Neural progenitor cell (in vitro differentiated cells): ENCODE results near the gene SYT5. TPM values are rescaled to one million over a fixed set of nuclear protein-coding genes. Genes with fewer than 3 reads are reported as not detected.
A peak's percentile ranks its signal among the peaks of the same experiment; 100 is the strongest.

Source experiments
- DNase-seq: peaks from one replicate; pipeline ENCODE4 v3.0.0-alpha.2; 2016; ENCODE audit warnings: low spot score
- H2AFZ ChIP-seq: fragments of 200-600 bp; sonication (generic); replicated peaks from 2 replicates; pipeline ENCODE4 v1.6.1; 2016; ENCODE audit warnings: antibody characterized with exemption
- H3F3A ChIP-seq: fragments of 200-600 bp; sonication (generic); 2 replicates; pipeline ENCODE4 v1.6.1; 2016; ENCODE audit warnings: antibody characterized with exemption, low read depth
- H3K27ac ChIP-seq: fragments of 200-600 bp; sonication (generic); 2 replicates; pipeline ENCODE4 v1.5.1; 2016; ENCODE audit warnings: mild to moderate bottlenecking
- H3K27me3 ChIP-seq: fragments of 200-600 bp; sonication (generic); 2 replicates; pipeline ENCODE4 v1.6.1; 2016; ENCODE audit warnings: mild to moderate bottlenecking, moderate library complexity
- H3K36me3 ChIP-seq: fragments of 200-600 bp; sonication (generic); 2 replicates; pipeline ENCODE4 v1.5.1; 2016
- H3K4me1 ChIP-seq: fragments of 200-600 bp; sonication (generic); 2 replicates; pipeline ENCODE4 v1.6.1; 2016; ENCODE audit warnings: mixed run types
- H3K4me2 ChIP-seq: fragments of 200-600 bp; sonication (generic); 2 replicates; pipeline ENCODE4 v1.6.1; 2016
- H3K4me3 ChIP-seq: fragments of 200-600 bp; sonication (generic); 2 replicates; pipeline ENCODE4 v1.5.1; 2016
- H3K79me2 ChIP-seq: fragments of 200-600 bp; sonication (generic); 2 replicates; pipeline ENCODE4 v1.6.1; 2016; ENCODE audit warnings: low read depth
- H3K9ac ChIP-seq: fragments of 200-600 bp; sonication (generic); 2 replicates; pipeline ENCODE4 v1.6.1; 2016
- H3K9me3 ChIP-seq: fragments of 200-600 bp; sonication (generic); 2 replicates; pipeline ENCODE4 v1.5.1; 2016; ENCODE audit warnings: low read depth
- H4K20me1 ChIP-seq: fragments of 200-600 bp; sonication (generic); 2 replicates; pipeline ENCODE4 v1.6.1; 2016; ENCODE audit warnings: low read depth
- H3K27ac Mint-ChIP-seq: 3 replicates; pipeline ENCODE4 v1.8.0; 2021; ENCODE audit warnings: mixed read lengths
- H3K27me3 Mint-ChIP-seq: 2 replicates; pipeline ENCODE4 v1.8.0; 2022; ENCODE audit warnings: low read depth, mild to moderate bottlenecking, inconsistent platforms, moderate library complexity, mixed read lengths; ENCODE audit not compliant: insufficient read depth
- H3K36me3 Mint-ChIP-seq: 3 replicates; pipeline ENCODE4 v1.8.0; 2021; ENCODE audit warnings: mixed read lengths
- H3K4me1 Mint-ChIP-seq: 3 replicates; pipeline ENCODE4 v1.8.0; 2021; ENCODE audit warnings: mixed read lengths
- H3K4me3 Mint-ChIP-seq: 3 replicates; pipeline ENCODE4 v1.8.0; 2021; ENCODE audit warnings: mild to moderate bottlenecking, moderate library complexity, mixed read lengths
- H3K9me3 Mint-ChIP-seq: 3 replicates; pipeline ENCODE4 v1.8.0; 2020; ENCODE audit warnings: mixed read lengths
- EZH2 ChIP-seq: fragments of 200-600 bp; sonication (generic); IDR thresholded peaks from 2 replicates; pipeline ENCODE4 v1.6.1; 2017; ENCODE audit warnings: antibody characterized with exemption, mild to moderate bottlenecking, moderate library complexity
- EZH2phosphoT487 ChIP-seq: fragments of 200-600 bp; sonication (generic); IDR thresholded peaks from 2 replicates; pipeline ENCODE4 v1.6.1; 2017; ENCODE audit warnings: antibody characterized with exemption
- total RNA-seq: library from RNA; depleted of rRNA; stranded (reverse); fragments of >200 nt; gene quantifications from 2 replicates; pipeline ENCODE4 v1.2.3, GENCODE V29; 2015; ENCODE audit warnings: low replicate concordance
- TF ChIP-seq, protein P1 (sequence below): fragments of 200-600 bp; sonication (generic); IDR thresholded peaks from 2 replicates; pipeline ENCODE4 v1.5.1; 2017; ENCODE audit warnings: antibody characterized with exemption, mild to moderate bottlenecking

SYT5 gene
- total RNA-seq, 1 donor from 2014 or later = not detected

DNA sequence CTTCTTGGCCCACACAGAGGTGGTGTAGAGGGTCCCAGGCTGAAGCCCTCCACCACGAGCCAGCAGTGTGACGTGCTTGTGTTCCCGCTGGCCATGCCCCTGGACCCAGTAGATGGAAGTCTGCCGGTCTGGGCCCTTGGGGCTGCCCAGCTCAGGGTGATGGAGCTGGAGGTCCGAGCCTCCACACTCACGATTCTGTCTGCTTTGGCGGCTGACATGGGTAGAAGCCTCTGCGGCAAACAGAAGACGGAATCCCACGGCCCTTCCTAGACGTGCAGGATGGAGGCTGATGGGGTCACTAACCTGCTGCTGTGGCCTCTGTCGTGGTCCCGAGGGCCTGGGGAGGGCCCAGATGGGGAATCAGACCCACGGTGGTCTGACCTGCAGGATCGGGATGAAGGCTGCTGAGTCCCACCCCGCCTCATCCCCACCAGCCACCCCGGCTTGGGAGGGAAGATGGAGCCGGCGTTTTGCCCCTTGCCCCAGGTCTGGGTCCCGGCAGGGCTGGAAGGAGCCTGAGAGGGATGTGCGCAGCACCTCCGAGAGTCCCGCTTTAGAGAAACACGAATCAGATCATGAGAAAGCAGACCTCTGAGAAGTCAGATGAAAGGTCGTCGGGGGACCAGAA, 44.1 kb upstream of the SYT5 start:
- Histone ChIP-seq H3K4me2 (no peak overlapping the region), H3K9me3 (no peaks in the 10 kb centered on the region), H3F3A (no peaks in the 10 kb centered on the region), H4K20me1 (peaks cover 5% of the 10 kb centered on the region), H3K4me3 (no peak overlapping the region), H3K9ac (no peak overlapping the region), H3K36me3 (no peaks in the 10 kb centered on the region), H2AFZ (no peak overlapping the region), H3K4me1 (no peaks in the 10 kb centered on the region), H3K79me2 (no peaks in the 10 kb centered on the region), H3K27ac (no peak overlapping the region), H3K27me3 (no peaks in the 10 kb centered on the region)
- Mint-ChIP-seq H3K9me3 (peaks cover 5% of the 10 kb centered on the region), H3K27me3 (peaks cover 4% of the 10 kb centered on the region), H3K4me3 (no peak overlapping the region), H3K27ac (no peak overlapping the region), H3K36me3 (peaks cover 7% of the 10 kb centered on the region), H3K4me1 (peaks cover 5% of the 10 kb centered on the region)
- TF ChIP-seq EZH2phosphoT487 = no peak
- TF ChIP-seq, protein P1, sequence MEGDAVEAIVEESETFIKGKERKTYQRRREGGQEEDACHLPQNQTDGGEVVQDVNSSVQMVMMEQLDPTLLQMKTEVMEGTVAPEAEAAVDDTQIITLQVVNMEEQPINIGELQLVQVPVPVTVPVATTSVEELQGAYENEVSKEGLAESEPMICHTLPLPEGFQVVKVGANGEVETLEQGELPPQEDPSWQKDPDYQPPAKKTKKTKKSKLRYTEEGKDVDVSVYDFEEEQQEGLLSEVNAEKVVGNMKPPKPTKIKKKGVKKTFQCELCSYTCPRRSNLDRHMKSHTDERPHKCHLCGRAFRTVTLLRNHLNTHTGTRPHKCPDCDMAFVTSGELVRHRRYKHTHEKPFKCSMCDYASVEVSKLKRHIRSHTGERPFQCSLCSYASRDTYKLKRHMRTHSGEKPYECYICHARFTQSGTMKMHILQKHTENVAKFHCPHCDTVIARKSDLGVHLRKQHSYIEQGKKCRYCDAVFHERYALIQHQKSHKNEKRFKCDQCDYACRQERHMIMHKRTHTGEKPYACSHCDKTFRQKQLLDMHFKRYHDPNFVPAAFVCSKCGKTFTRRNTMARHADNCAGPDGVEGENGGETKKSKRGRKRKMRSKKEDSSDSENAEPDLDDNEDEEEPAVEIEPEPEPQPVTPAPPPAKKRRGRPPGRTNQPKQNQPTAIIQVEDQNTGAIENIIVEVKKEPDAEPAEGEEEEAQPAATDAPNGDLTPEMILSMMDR = no peak
- TF ChIP-seq EZH2 = no peak
- DNase-seq = no peak

DNA sequence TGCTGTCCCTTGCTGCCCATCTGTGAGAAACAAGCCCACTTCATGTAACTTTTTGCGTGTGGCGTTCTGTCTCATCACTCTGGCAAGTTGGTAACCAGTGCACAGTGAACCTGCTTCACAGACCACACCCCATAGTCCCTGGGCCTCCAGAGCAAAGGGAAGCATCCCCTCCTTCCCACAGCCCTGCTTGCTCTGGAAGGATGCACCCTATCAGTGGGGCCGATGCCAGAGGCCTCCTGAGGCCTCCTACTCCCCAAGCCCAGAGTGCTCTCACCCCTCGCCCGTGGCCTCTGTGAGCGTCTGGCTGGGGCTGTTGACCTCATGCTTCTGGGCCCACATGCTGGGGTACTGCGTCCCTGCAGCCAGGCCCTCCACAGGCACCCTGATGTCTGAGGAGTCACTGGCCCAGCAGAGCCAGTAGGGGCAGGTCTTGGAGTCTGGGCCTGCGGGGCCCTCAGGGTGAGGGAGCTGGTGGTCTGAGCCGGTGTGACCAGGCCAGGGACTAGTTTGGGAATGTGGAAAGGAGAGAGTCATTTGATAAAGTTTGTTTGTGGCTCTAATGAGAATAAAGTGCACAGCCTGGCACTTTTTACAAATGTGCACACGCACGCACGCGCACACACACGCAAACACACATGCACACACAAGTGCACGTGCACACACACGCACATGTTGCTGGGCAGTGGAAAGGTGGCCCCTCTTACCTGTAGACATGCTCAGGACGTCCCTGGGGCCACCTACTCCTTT, 43.4 kb upstream of the SYT5 start:
- Histone ChIP-seq H2AFZ (no peak overlapping the region), H3K9me3 (no peaks in the 10 kb centered on the region), H3K27ac (no peak overlapping the region), H3K9ac (no peak overlapping the region), H3K4me1 (no peaks in the 10 kb centered on the region), H3K79me2 (no peaks in the 10 kb centered on the region), H3F3A (no peaks in the 10 kb centered on the region), H3K27me3 (no peaks in the 10 kb centered on the region), H3K36me3 (no peaks in the 10 kb centered on the region), H4K20me1 (peaks cover 5% of the 10 kb centered on the region), H3K4me2 (no peak overlapping the region), H3K4me3 (no peak overlapping the region)
- Mint-ChIP-seq H3K9me3 (peaks cover 5% of the 10 kb centered on the region), H3K27ac (no peak overlapping the region), H3K36me3 (peaks cover 9% of the 10 kb centered on the region), H3K4me3 (no peak overlapping the region), H3K27me3 (peaks cover 4% of the 10 kb centered on the region), H3K4me1 (peaks cover 5% of the 10 kb centered on the region)
- TF ChIP-seq EZH2 (no peak), EZH2phosphoT487 (no peak)
- TF ChIP-seq, protein P1 = no peak
- DNase-seq = no peak

DNA sequence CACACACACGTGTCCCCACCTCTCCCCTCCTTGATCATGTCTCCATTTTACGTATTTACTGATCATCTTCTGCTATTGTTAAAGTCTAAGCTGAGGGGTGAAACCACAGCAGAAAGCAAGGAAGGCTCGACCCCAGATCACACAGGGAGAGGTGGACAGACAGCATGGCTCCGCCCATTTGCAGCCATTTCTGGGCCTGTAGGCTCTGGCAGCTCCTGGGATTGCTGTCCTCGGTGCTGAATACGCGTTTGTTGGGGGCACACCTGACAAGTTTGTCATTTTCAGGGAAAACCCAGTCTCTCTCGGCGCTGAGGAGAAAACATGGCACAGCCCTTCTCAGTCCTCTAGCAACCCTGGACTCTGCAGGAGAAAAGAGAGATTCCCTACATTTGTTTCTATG, 40.4 kb upstream of the SYT5 start:
- Histone ChIP-seq H3K79me2 (no peaks in the 10 kb centered on the region), H3F3A (peaks cover 5% of the 10 kb centered on the region), H3K9ac (no peak overlapping the region), H3K4me1 (no peaks in the 10 kb centered on the region), H3K9me3 (no peaks in the 10 kb centered on the region), H3K36me3 (no peaks in the 10 kb centered on the region), H3K4me2 (no peak overlapping the region), H3K27ac (no peak overlapping the region), H4K20me1 (peaks cover 12% of the 10 kb centered on the region), H3K27me3 (peaks cover 15% of the 10 kb centered on the region), H3K4me3 (no peak overlapping the region), H2AFZ (no peak overlapping the region)
- Mint-ChIP-seq H3K4me1 (peaks cover 18% of the 10 kb centered on the region), H3K4me3 (no peak overlapping the region), H3K9me3 (peaks cover 5% of the 10 kb centered on the region), H3K27ac (no peak overlapping the region), H3K36me3 (peaks cover 6% of the 10 kb centered on the region), H3K27me3 (peaks cover 13% of the 10 kb centered on the region)
- TF ChIP-seq EZH2phosphoT487 (no peak), EZH2 (no peak)
- TF ChIP-seq, protein P1 = no peak
- DNase-seq = peak; percentile 76
